K562 (cell line): ENCODE results near the gene RHOC. TPM values are rescaled to one million over a fixed set of nuclear protein-coding genes. Genes with fewer than 3 reads are reported as not detected.
A peak's percentile ranks its signal among the peaks of the same experiment; 100 is the strongest.

ENCODE experiments used
- KDM5B ChIP-seq: fragments of 200-600 bp; sonication (generic); IDR thresholded peaks from 2 replicates; pipeline ENCODE4 v1.6.1; 2012; ENCODE audit warnings: low read depth, mild to moderate bottlenecking, moderate library complexity, low read length, control low read depth, inconsistent platforms; ENCODE audit not compliant: insufficient replicate concordance
- MAFG ChIP-seq: fragments of 450-650 bp; conservative IDR thresholded peaks from 2 replicates; pipeline ENCODE4 v1.6.1; 2016; ENCODE audit warnings: missing genetic modification characterization, missing compliant biosample characterization
- MCM2 ChIP-seq: fragments of 450-650 bp; IDR thresholded peaks from 2 replicates; pipeline ENCODE4 v1.6.1; 2017; ENCODE audit warnings: low read depth, mild to moderate bottlenecking
- NELFE ChIP-seq: IDR thresholded peaks from 2 replicates; pipeline ENCODE4 v1.6.1; 2011; ENCODE audit warnings: mild to moderate bottlenecking; ENCODE audit not compliant: insufficient read depth, insufficient read length
- NR1H2 ChIP-seq: sonication (generic); formaldehyde crosslinking; IDR thresholded peaks from 2 replicates; pipeline ENCODE4 v1.4.0; 2020; ENCODE audit warnings: mild to moderate bottlenecking, missing genetic modification reagents
- RFX1 ChIP-seq: fragments of 450-650 bp; IDR thresholded peaks from 2 replicates; pipeline ENCODE4 v1.6.1; 2016; ENCODE audit warnings: mild to moderate bottlenecking, moderate library complexity
- TCF7 ChIP-seq: sonication (generic); IDR thresholded peaks from 2 replicates; pipeline ENCODE4 v1.6.1; 2016; ENCODE audit warnings: antibody characterized with exemption, borderline replicate concordance
- polyA plus RNA-seq, 8 experiments: library from polyadenylated mRNA; depleted of rRNA in 4 of 8; stranded (reverse) in 5 of 8; unstranded in 3 of 8; fragments of >200 nt; fragmentation: Nextera tagmentation in 2 of 8; fragmentation: Illumina TruSeq in 1 of 8; extraction: Ambion mirVana in 2 of 8; extraction: Trizol in 1 of 8; gene quantifications; 2 replicates each; pipeline versions ENCODE4 v1.2.1 to v1.2.3, GENCODE V29; 2011 to 2014; ENCODE audit warnings: inconsistent platforms in 1 of 8, missing spikeins in 1 of 8
- total RNA-seq, 7 experiments: library from RNA; depleted of rRNA in 6 of 7; stranded (reverse); fragments of >200 nt in 6 of 7; fragmentation: Illumina TruSeq in 2 of 7; extraction: Trizol in 2 of 7; gene quantifications; 2 replicates each; pipeline versions ENCODE4 v1.2.1 to v1.2.3, GENCODE V29; 2011 to 2021; ENCODE audit warnings: low replicate concordance in 1 of 7
- TF ChIP-seq, protein P1 (sequence below): fragments of 250-450 bp; sonication (Bioruptor Pico); IDR thresholded peaks from 2 replicates; pipeline ENCODE4 v1.5.0; 2022; ENCODE audit warnings: mild to moderate bottlenecking
- TF ChIP-seq, protein P2 (sequence below): sonication (generic); formaldehyde crosslinking; IDR thresholded peaks from 2 replicates; pipeline ENCODE4 v1.5.0; 2020; ENCODE audit warnings: missing genetic modification reagents
- TF ChIP-seq, protein P3 (sequence below), 2 experiments: fragments of 450-650 bp; formaldehyde crosslinking in 1 of 2; IDR thresholded peaks; 2 replicates each; pipeline versions ENCODE4 v1.4.0 to v1.6.1; 2014 to 2020; ENCODE audit warnings: mild to moderate bottlenecking in 2 of 2, borderline replicate concordance in 1 of 2, low read depth in 1 of 2
- TF ChIP-seq, protein P4 (sequence below): sonication (generic); formaldehyde crosslinking; IDR thresholded peaks from 2 replicates; pipeline ENCODE4 v1.8.1; 2023; ENCODE audit warnings: mild to moderate bottlenecking, missing genetic modification reagents
- TF ChIP-seq, protein P5 (sequence below): fragments of 250-450 bp; sonication (Bioruptor Pico); IDR thresholded peaks from 2 replicates; pipeline ENCODE4 v1.4.0; 2020; ENCODE audit warnings: borderline replicate concordance

Gene RHOC
- total and polyA plus RNA-seq, 9 of the 15 experiments (the other 6 are each of a cell fraction or from before 2014, with no cell fraction given): 35.2 to 364 (median 204) TPM

DNA sequence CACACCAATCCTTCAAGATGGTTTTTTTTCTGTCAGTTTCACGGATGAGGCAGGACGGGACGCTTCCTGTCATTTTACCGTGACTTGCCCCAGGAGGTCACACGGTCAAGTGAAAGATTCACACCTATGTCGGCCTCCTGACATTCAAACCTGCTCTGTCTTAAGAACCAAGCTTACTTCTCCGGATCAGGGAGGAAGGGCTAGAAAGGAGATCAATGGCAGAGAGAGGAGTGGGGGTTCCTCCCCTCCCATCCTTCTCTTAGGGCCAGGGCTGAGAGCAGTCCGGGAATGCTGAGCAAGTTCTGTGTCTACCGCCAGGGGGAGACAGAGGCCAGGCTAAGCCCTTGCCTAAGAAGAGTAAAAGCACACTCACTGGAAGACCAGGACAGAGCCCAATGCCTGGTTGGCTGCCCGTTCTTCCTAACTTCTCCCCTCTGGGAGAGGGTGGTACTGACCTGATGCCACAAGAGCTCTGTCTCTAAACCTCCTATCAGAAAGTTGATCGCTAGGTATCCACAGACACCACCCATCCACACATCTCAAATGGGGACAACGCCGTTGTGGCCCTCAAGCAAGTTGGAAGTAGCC lies 9.3 kb upstream of the RHOC start (continued):
- TF ChIP-seq, protein P1, sequence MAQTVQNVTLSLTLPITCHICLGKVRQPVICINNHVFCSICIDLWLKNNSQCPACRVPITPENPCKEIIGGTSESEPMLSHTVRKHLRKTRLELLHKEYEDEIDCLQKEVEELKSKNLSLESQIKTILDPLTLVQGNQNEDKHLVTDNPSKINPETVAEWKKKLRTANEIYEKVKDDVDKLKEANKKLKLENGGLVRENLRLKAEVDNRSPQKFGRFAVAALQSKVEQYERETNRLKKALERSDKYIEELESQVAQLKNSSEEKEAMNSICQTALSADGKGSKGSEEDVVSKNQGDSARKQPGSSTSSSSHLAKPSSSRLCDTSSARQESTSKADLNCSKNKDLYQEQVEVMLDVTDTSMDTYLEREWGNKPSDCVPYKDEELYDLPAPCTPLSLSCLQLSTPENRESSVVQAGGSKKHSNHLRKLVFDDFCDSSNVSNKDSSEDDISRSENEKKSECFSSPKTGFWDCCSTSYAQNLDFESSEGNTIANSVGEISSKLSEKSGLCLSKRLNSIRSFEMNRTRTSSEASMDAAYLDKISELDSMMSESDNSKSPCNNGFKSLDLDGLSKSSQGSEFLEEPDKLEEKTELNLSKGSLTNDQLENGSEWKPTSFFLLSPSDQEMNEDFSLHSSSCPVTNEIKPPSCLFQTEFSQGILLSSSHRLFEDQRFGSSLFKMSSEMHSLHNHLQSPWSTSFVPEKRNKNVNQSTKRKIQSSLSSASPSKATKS (CRISPR knock-in tag): no peak
- TF ChIP-seq NELFE (no peak), MAFG (tag) (no peak), NR1H2 (CRISPR knock-in tag) (no peak), RFX1 (no peak), KDM5B (no peak), MCM2 (no peak), TCF7 (no peak)
- TF ChIP-seq, protein P2, sequence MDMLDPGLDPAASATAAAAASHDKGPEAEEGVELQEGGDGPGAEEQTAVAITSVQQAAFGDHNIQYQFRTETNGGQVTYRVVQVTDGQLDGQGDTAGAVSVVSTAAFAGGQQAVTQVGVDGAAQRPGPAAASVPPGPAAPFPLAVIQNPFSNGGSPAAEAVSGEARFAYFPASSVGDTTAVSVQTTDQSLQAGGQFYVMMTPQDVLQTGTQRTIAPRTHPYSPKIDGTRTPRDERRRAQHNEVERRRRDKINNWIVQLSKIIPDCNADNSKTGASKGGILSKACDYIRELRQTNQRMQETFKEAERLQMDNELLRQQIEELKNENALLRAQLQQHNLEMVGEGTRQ (CRISPR knock-in tag): no peak
- TF ChIP-seq, protein P3, sequence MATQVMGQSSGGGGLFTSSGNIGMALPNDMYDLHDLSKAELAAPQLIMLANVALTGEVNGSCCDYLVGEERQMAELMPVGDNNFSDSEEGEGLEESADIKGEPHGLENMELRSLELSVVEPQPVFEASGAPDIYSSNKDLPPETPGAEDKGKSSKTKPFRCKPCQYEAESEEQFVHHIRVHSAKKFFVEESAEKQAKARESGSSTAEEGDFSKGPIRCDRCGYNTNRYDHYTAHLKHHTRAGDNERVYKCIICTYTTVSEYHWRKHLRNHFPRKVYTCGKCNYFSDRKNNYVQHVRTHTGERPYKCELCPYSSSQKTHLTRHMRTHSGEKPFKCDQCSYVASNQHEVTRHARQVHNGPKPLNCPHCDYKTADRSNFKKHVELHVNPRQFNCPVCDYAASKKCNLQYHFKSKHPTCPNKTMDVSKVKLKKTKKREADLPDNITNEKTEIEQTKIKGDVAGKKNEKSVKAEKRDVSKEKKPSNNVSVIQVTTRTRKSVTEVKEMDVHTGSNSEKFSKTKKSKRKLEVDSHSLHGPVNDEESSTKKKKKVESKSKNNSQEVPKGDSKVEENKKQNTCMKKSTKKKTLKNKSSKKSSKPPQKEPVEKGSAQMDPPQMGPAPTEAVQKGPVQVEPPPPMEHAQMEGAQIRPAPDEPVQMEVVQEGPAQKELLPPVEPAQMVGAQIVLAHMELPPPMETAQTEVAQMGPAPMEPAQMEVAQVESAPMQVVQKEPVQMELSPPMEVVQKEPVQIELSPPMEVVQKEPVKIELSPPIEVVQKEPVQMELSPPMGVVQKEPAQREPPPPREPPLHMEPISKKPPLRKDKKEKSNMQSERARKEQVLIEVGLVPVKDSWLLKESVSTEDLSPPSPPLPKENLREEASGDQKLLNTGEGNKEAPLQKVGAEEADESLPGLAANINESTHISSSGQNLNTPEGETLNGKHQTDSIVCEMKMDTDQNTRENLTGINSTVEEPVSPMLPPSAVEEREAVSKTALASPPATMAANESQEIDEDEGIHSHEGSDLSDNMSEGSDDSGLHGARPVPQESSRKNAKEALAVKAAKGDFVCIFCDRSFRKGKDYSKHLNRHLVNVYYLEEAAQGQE (IDR thresholded peaks at IDR 0.05; ENCODE audit: borderline replicate concordance): peak; percentile 91
- TF ChIP-seq, protein P3 (CRISPR knock-in tag; IDR thresholded peaks at IDR 0.05; ENCODE audit: low read depth): no peak
- TF ChIP-seq, protein P4, sequence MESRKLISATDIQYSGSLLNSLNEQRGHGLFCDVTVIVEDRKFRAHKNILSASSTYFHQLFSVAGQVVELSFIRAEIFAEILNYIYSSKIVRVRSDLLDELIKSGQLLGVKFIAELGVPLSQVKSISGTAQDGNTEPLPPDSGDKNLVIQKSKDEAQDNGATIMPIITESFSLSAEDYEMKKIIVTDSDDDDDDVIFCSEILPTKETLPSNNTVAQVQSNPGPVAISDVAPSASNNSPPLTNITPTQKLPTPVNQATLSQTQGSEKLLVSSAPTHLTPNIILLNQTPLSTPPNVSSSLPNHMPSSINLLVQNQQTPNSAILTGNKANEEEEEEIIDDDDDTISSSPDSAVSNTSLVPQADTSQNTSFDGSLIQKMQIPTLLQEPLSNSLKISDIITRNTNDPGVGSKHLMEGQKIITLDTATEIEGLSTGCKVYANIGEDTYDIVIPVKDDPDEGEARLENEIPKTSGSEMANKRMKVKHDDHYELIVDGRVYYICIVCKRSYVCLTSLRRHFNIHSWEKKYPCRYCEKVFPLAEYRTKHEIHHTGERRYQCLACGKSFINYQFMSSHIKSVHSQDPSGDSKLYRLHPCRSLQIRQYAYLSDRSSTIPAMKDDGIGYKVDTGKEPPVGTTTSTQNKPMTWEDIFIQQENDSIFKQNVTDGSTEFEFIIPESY (CRISPR knock-in tag): 0 out of 2 replicates have a peak, but pooled peaks have one; percentile 37
- TF ChIP-seq, protein P5, sequence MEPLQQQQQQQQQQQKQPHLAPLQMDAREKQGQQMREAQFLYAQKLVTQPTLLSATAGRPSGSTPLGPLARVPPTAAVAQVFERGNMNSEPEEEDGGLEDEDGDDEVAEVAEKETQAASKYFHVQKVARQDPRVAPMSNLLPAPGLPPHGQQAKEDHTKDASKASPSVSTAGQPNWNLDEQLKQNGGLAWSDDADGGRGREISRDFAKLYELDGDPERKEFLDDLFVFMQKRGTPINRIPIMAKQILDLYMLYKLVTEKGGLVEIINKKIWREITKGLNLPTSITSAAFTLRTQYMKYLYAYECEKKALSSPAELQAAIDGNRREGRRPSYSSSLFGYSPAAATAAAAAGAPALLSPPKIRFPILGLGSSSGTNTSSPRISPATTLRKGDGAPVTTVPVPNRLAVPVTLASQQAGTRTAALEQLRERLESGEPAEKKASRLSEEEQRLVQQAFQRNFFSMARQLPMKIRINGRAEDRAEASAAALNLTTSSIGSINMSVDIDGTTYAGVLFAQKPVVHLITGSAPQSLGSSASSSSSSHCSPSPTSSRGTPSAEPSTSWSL (CRISPR knock-in tag): no peak
